T-helper 1 cell (primary cell): ENCODE results near the gene PGGHG.
"Not testable (repeated sequence)": the region's sequence is repeated elsewhere in the genome, so short reads cannot be mapped to it uniquely, and the experiment has no call there.

Experiments used
- DNase-seq, 5 donors: peaks; one replicate each; pipeline ENCODE4 v3.0.0-alpha.2; 2012 to 2020

Gene PGGHG

DNA sequence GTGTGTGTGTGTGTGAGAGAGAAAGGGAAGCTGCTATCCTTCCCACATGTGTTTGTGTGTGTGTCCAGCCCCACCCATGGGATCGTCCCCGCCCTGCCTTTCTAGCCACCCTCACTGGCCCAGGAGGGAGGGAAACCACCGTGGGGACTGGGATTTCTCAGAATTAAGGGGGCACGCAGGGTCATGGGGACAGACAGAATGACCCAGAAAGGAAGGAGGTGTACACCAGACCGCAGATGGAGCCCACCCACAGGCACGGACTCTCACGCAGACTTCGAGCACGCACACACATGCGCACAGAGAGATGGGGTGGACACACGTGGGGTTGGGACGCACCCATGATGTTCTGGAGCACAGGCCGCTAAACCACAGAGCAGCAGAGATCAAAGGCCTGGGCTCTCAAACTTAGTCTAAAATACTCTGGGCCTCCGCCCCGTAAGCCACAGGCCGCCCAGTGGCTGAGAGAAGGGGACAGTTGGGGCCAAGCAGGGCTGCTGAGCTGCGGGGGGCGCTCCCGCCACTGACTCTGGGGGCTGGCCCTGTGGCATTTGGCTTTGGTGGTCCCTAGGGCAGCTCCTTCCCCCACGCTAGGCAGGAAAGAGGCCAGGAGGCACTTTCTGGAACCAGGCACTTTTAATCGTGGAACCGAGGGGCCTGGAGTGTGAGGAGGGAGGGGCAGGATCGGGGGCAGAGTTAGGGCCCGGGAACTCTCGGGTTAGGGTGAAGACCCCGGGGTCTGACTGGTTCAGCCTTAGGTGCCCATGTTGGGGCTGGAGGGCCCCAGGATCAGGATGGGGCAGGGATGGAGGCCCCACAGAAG lies 8.9 kb downstream of the PGGHG start:
- peak in 1 of 5 donors; percentile 33 for DNase-seq

DNA sequence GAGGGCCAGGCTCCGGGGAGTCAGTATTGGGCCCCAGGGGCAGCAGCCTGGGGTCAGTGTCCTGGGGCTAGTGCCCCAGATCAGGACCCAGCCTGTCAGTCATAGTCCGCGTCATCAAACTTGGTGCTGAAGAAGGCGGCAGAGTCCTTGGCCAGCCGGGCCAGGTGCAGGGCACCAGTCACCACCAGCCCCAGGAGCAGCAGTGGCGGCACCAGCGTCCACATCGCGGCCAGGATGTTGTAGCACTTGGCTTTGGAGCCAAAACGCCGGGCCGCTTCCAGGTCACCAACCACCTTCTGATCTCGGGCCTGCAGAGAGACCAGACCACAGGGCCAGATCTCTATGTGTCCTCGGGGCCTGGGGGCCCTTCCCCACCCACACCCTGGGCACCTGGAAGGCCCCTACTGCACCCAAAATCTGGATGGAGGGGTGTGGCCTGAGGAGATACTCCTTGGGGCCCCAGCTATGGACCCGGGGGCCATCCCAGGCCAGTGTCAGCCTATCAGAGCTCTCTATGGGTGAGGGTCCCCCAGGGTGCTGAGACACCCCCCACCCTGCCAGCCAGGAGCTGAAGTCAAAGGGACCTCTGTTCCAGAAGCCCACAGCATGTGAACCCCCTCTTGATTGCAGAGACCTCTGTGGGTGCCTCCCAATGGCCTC lies 9.6 kb downstream of the PGGHG start:
- DNase-seq = peak in 1 of 5 donors; percentile 14

DNA sequence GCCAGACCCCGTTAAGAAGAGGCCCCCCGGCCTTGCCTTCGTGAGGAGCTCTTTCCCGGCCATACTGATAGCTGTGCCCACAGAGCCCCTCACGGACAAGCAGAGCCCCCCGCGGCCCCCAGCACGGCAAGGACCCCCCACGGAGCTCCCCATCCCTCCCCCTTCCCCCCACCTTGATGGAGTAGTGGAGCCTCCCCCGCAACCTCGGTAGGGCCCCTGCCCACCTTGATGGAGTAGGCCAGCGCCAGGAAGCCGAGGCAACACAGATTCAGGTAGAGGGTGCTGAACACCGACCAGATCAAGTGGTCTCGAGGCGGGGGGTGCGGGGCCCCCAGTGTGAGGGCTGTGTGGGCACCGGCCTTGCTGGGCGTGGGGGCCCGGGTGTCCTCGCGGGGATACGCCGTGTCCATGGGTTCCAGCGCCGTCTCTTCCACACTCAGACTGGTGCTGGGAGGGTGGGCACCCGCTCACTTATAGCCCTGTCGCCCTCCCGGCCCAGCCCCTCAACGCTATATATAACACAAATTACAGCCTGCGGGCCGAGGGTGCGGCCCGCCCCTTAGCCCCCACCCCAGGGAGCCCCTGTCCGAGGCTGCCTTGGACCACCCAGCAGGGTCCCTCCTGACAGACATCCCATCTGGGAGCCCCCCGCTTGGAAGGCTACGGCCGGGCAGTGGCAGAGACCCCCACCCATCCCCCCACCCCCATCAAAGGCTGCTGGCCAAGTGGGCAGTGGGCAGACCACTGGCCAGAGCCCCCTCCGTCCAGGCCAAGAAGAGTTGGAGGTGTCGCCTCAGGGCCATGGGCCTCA lies 10.4 kb downstream of the PGGHG start, which contains the start of gene IFITM5:
Gene IFITM5 (minus strand): TSS at position 446 of the 811 bp plus-strand sequence. CDS start 36 bp downstream, at position 410.
- no peak for DNase-seq

GRCh38 chr11:299951-300735 lies 11.2 kb downstream of the PGGHG start:
- peak in 1 of 5 donors; percentile 27 for DNase-seq

GRCh38 chr11:303363-303762 lies 14.4 kb downstream of the PGGHG start:
- DNase-seq = no peak

DNA sequence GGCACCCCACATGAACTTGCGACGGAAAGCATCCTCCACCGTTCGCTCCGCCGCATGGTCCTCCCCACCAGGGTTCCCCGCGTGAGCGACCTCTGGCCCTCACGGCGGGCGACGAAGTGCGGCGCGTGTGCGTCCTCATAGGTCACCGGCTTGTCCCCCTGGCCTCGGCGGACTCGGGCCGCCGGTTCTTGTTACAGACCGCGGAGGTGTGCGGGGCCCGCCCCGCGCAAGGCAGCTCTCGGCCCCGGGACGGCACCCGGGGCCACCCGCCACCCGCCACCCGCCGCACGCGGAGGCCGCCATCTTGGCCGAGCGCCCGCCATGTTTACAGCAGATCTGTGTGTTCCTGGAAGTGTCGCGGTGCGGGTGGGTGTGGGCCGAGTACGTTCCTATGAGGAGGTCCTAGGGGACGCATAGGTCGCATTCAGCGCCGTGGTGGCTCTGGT lies 15.2 kb downstream of the PGGHG start:
- no peak for DNase-seq

GRCh38 chr11:304915-305843 lies 16.3 kb downstream of the PGGHG start:
- DNase-seq = peak in 4 of 5 donors; percentile 37 to 66 (median 52)

- DNase-seq = no peak
Measured at GRCh38 chr11:305844-306211, 16.9 kb downstream of the PGGHG start.

- DNase-seq = no peak
Measured at GRCh38 chr11:306645-307371, 17.9 kb downstream of the PGGHG start.

DNA sequence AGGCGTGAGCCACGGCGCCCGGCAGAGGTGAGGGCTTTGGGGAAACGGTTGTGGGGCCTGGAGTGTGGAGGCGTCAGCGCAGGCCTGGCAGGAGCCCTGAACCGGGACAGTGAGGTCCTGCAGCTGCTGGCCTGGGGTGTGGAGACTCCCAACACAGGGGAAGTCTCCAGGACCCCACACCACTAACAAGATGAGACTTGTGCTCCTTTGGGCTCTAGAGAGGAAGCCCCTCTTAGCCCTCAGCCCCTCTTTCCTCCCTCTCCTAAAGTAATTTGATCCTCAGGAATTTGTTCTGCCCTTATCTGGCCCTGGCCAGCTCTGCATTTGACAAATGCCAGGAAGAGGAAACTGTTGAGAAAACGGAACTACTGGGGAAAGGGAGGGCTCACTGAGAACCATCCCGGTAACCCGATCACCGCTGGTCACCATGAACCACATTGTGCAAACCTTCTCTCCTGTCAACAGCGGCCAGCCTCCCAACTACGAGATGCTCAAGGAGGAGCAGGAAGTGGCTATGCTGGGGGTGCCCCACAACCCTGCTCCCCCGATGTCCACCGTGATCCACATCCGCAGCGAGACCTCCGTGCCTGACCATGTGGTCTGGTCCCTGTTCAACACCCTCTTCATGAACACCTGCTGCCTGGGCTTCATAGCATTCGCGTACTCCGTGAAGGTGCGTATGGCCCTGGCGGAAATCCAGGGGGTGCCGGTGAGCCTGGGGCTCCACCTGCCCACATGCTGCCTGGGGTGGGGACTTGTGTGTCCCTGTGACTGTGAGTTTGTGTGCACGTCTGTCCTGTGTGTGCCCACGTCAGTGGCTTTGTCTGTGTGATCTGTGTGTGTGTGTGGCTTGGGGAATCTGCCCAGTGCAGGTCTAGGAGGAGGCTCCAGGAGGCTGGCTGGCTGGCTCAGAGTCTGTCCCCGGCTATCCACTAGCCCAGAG lies 19.1 kb downstream of the PGGHG start, which contains the start of gene IFITM2:
Gene IFITM2 (plus strand): TSS at position 51 of the 943 bp plus-strand sequence. CDS start 377 bp downstream, at position 428.
- DNase-seq = peak in 2 of 5 donors; percentile 24 to 54

GRCh38 chr11:308740-309665 lies 20.1 kb downstream of the PGGHG start:
- peak in 1 of 5 donors; percentile 51 for DNase-seq

DNA sequence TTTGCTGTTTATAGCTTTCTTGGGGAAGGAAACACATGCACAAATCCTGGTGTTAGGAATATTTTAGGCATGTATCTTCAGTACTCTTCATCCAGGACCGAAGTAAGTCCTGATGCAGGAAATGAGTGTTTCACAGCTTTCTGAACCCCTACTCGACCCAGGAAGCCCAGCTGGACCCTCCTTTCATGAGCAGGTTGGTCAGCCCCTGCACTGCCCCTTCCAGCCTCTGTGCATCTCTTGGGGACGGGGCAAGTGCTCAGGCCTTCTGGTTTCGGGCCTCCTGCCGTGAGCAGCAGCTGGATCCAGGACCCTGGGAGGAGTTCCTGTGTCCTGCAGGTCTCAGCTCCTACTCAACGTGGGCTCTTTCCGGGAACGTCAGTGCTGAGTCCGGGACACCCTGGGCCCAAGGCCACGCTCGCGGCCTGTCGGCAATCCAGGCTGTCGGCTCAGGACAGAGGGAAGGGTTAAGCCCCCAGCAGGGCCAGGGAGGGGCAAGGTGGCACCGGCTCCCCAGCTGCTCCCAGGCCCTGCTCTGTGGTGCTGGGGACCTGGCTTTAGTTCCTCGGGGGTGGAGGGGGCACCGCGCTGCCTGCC lies 21.1 kb downstream of the PGGHG start:
- not testable (repeated sequence) for DNase-seq

- DNase-seq = not testable (repeated sequence)
Measured at GRCh38 chr11:311013-311748, 22.3 kb downstream of the PGGHG start.

GRCh38 chr11:312092-312816 lies 23.3 kb downstream of the PGGHG start:
- DNase-seq = peak in 1 of 5 donors; percentile 41

DNA sequence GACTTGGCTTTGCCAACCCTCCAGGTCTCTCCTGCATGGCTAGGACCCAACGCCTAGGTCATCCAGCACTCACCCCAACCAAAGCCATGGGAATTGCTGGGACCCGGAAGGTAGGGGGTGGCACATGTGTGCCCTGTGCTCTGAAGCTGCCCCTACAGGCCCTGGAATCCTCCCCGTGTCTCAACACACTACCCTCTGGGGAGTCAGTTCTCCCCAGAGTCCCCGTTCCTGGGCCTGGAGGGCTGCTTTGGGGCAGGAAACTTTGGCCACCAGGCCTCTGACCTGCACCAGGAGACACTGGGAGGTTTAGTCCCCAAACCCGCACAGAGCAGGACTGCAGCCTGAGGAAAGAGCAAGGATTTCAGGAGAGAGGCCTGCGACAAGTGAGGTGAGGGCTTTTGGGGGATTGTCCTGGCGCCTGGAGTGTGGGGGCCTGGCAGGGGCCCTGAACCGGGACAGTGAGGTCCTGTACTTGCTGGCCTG lies 24.4 kb downstream of the PGGHG start:
- DNase-seq = no peak
